CD14-positive monocyte (primary cell): ENCODE measurements around the gene ZNF568. TPM values are rescaled to one million over a fixed set of nuclear protein-coding genes. Genes with fewer than 3 reads are reported as not detected.

Experiments
- DNase-seq, 3 donors: peaks; one replicate each; pipeline ENCODE4 v3.0.0-alpha.2; 2011 to 2022
- H2AFZ ChIP-seq: 2 replicates; pipeline ENCODE4 v1.6.0; 2012; ENCODE audit warnings: mild to moderate bottlenecking, low read depth, low read length, inconsistent platforms; ENCODE audit not compliant: insufficient read depth, poor library complexity, severe bottlenecking
- H3K27ac ChIP-seq, 2 donors: 1 replicate in 1 of 2; 2 replicates in 1 of 2; pipeline ENCODE4 v1.5.1; 2012 to 2013; ENCODE audit warnings: low read length in 2 of 2, control low read depth in 1 of 2, inconsistent platforms in 1 of 2, low read depth in 1 of 2, mild to moderate bottlenecking in 1 of 2
- H3K27me3 ChIP-seq, 2 donors: one replicate each; pipeline versions ENCODE4 v1.6.0 to v1.6.1; 2011 to 2013; ENCODE audit warnings: low read length in 2 of 2; ENCODE audit not compliant: control insufficient read depth in 2 of 2, insufficient read depth in 2 of 2
- H3K36me3 ChIP-seq, 2 donors: replicated peaks in 1 of 2; 1 replicate in 1 of 2; 2 replicates in 1 of 2; pipeline versions ENCODE4 v1.5.1 to v1.6.1; 2012 to 2013; ENCODE audit warnings: low read length in 2 of 2, control low read depth in 1 of 2, inconsistent platforms in 1 of 2, mild to moderate bottlenecking in 1 of 2; ENCODE audit not compliant: insufficient read depth in 2 of 2, control insufficient read depth in 1 of 2
- H3K4me1 ChIP-seq, 2 donors: 1 replicate in 1 of 2; 2 replicates in 1 of 2; pipeline versions ENCODE4 v1.5.1 to v1.6.1; 2012 to 2013; ENCODE audit warnings: low read length in 2 of 2, control low read depth in 1 of 2, inconsistent platforms in 1 of 2, mild to moderate bottlenecking in 1 of 2, moderate library complexity in 1 of 2; ENCODE audit not compliant: insufficient read depth in 2 of 2, control insufficient read depth in 1 of 2
- H3K4me2 ChIP-seq: replicated peaks from 2 replicates; pipeline ENCODE3; 2012; ENCODE audit warnings: low read length, moderate library complexity, mild to moderate bottlenecking; ENCODE audit not compliant: poor library complexity, severe bottlenecking; ENCODE audit errors: extremely low read depth
- H3K4me3 ChIP-seq, 3 experiments: fragments of 200-600 bp in 1 of 3; sonication (generic) in 1 of 3; replicated peaks in 1 of 3; 1 replicate in 2 of 3; 2 replicates in 1 of 3; pipeline ENCODE4 v1.5.1; 2011 to 2013; ENCODE audit warnings: low read length in 3 of 3, mild to moderate bottlenecking in 3 of 3, control low read depth in 2 of 3, low read depth in 2 of 3, inconsistent platforms in 1 of 3, moderate library complexity in 1 of 3
- H3K79me2 ChIP-seq: 2 replicates; pipeline ENCODE4 v1.6.0; 2012; ENCODE audit warnings: mild to moderate bottlenecking, control low read depth, inconsistent platforms, low read length, moderate library complexity; ENCODE audit not compliant: insufficient read depth
- H3K9ac ChIP-seq: 2 replicates; pipeline ENCODE4 v1.6.0; 2017; ENCODE audit warnings: low read length, mild to moderate bottlenecking; ENCODE audit not compliant: insufficient read depth, poor library complexity, severe bottlenecking
- H3K9me3 ChIP-seq, 2 donors: replicated peaks in 1 of 2; 1 replicate in 1 of 2; 2 replicates in 1 of 2; pipeline versions ENCODE4 v1.5.1 to v1.6.1; 2012 to 2013; ENCODE audit warnings: low read length in 2 of 2, control low read depth in 1 of 2; ENCODE audit not compliant: control insufficient read depth in 1 of 2, insufficient read depth in 1 of 2
- H4K20me1 ChIP-seq: 2 replicates; pipeline ENCODE4 v1.6.0; 2012; ENCODE audit warnings: mild to moderate bottlenecking, low read length, control low read depth, moderate library complexity; ENCODE audit not compliant: insufficient read depth
- H3K27ac Mint-ChIP-seq, 7 donors: one replicate each; pipeline ENCODE4 v1.8.0; 2020; ENCODE audit warnings: mild to moderate bottlenecking in 7 of 7, mixed read lengths in 7 of 7, moderate library complexity in 6 of 7, inconsistent platforms in 2 of 7
- H3K27me3 Mint-ChIP-seq, 3 donors: one replicate each; pipeline ENCODE4 v1.8.0; 2021 to 2022; ENCODE audit warnings: low read depth in 3 of 3, mild to moderate bottlenecking in 3 of 3, mixed read lengths in 3 of 3, moderate library complexity in 3 of 3, inconsistent platforms in 1 of 3
- H3K36me3 Mint-ChIP-seq, 2 donors: one replicate each; pipeline ENCODE4 v1.8.0; 2020; ENCODE audit warnings: mixed read lengths in 2 of 2, inconsistent platforms in 1 of 2, mild to moderate bottlenecking in 1 of 2
- H3K4me1 Mint-ChIP-seq: one replicate; pipeline ENCODE4 v1.8.0; 2020; ENCODE audit warnings: mild to moderate bottlenecking, mixed read lengths
- H3K4me3 Mint-ChIP-seq, 2 donors: one replicate each; pipeline ENCODE4 v1.8.0; 2020; ENCODE audit warnings: mild to moderate bottlenecking in 2 of 2, mixed read lengths in 2 of 2, moderate library complexity in 1 of 2
- H3K9me3 Mint-ChIP-seq, 7 donors: one replicate each; pipeline ENCODE4 v1.8.0; 2020 to 2022; ENCODE audit warnings: mixed read lengths in 7 of 7, mild to moderate bottlenecking in 6 of 7, moderate library complexity in 6 of 7, inconsistent platforms in 2 of 7
- CTCF ChIP-seq: fragments of 200-600 bp; IDR thresholded peaks from one replicate; pipeline ENCODE4 v1.8.0; 2022; ENCODE audit warnings: antibody characterized with exemption, mild to moderate bottlenecking
- WGBS: methylation state at CpG from one replicate; pipeline ENCODE4 v1.1.5; 2013; ENCODE audit warnings: missing lambda C conversion rate; ENCODE audit not compliant: insufficient coverage; 5-methylcytosine and 5-hydroxymethylcytosine counted together
- intact Hi-C, 2 donors: fragments of 100-400 bp; cut with micrococcal nuclease; formaldehyde crosslinking; loops; one replicate each; pipeline versions ENCODE4 v1.15.0 to v1.15.1; 2023
- polyA plus RNA-seq, 3 donors: library from polyadenylated mRNA; depleted of rRNA in 1 of 3; unstranded in 2 of 3; stranded (reverse) in 1 of 3; fragments of 300-500 nt in 2 of 3; fragments of >200 nt in 1 of 3; fragmentation: Illumina TruSeq in 2 of 3; gene quantifications; 1 replicate in 2 of 3; 2 replicates in 1 of 3; pipeline ENCODE4 v1.2.3, GENCODE V29; 2012 to 2021

The ZNF568 gene
- polyA plus RNA-seq, 3 donors = 0.38 to 0.96 (median 0.79) TPM

- H3K4me1 ChIP-seq = no peaks in the 10 kb centered on the region
- no peaks in the 10 kb centered on the region for H3K79me2 ChIP-seq
- no peak overlapping the region for H3K4me3 Mint-ChIP-seq
- no CpG with 5 or more reads among the region's 2 CpGs for WGBS
- H3K27ac ChIP-seq = no peak overlapping the region
- no peak overlapping the region for H3K27ac Mint-ChIP-seq
- no peak overlapping the region for H3K9ac ChIP-seq
- peaks cover 0 to 24% of the 10 kb centered on the region in 2 donors for H3K36me3 ChIP-seq
- H3K9me3 Mint-ChIP-seq = peaks cover 22 to 72% (median 52%) of the 10 kb centered on the region in 7 donors
- intact Hi-C loops = no loop called here
- peaks cover 43 to 77% of the 10 kb centered on the region in 2 donors for H3K9me3 ChIP-seq
- DNase-seq = no peak
- H4K20me1 ChIP-seq = no peaks in the 10 kb centered on the region
- TF ChIP-seq CTCF = no peak
- no peaks in the 10 kb centered on the region for H3K27me3 ChIP-seq
- H3K4me2 ChIP-seq = no peak overlapping the region
- H3K4me1 Mint-ChIP-seq = no peaks in the 10 kb centered on the region
- no peak overlapping the region for H2AFZ ChIP-seq
- peaks cover 8 to 16% of the 10 kb centered on the region in 2 donors for H3K36me3 Mint-ChIP-seq
- H3K27me3 Mint-ChIP-seq = no peaks in the 10 kb centered on the region
- H3K4me3 ChIP-seq = no peak overlapping the region
Measured at GRCh38 chr19:36931684-36932083, 15.6 kb downstream of the ZNF568 start.

GRCh38 chr19:36939153-36939552 lies 23.0 kb downstream of the ZNF568 start:
- H3K27ac ChIP-seq = no peak overlapping the region
- peaks cover 33 to 96% of the 10 kb centered on the region in 2 donors for H3K9me3 ChIP-seq
- no peak for TF ChIP-seq CTCF
- Mint-ChIP-seq H3K27ac (no peak overlapping the region), H3K9me3 (peaks cover 39 to 82% (median 61%) of the 10 kb centered on the region in 7 donors), H3K36me3 (peaks cover 41 to 60% of the 10 kb centered on the region in 2 donors), H3K27me3 (no peaks in the 10 kb centered on the region), H3K4me1 (no peaks in the 10 kb centered on the region), H3K4me3 (no peak overlapping the region)
- peaks cover 16 to 46% of the 10 kb centered on the region in 2 donors for H3K36me3 ChIP-seq
- no peak overlapping the region for H3K4me2 ChIP-seq
- no peaks in the 10 kb centered on the region for H3K4me1 ChIP-seq
- no peaks in the 10 kb centered on the region for H4K20me1 ChIP-seq
- no peak for DNase-seq
- no peak overlapping the region for H3K9ac ChIP-seq
- H3K4me3 ChIP-seq = no peak overlapping the region
- H3K27me3 ChIP-seq = no peaks in the 10 kb centered on the region
- H3K79me2 ChIP-seq = no peaks in the 10 kb centered on the region
- intact Hi-C loops = no loop called here
- H2AFZ ChIP-seq = no peak overlapping the region
